ENCODE measurements around the gene PRR20B.
"Not testable (repeated sequence)": the region's sequence is repeated elsewhere in the genome, so short reads cannot be mapped to it uniquely, and the experiment has no call there.

The PRR20B gene

GRCh38 chr13:57147188-57147587 lies at the start of gene PRR20B:
Gene PRR20B, plus strand, starts transcription at chr13:57147488. Its CDS starts 387 bp downstream, at chr13:57147875.
- not testable (repeated sequence) for DNase-seq

GRCh38 chr13:57114945-57115344 lies 32.3 kb upstream of the PRR20B start:
- DNase-seq: no peak

- DNase-seq: peak; percentile 92
These were observed 23.6 kb upstream of the PRR20B start for GRCh38 chr13:57123681-57124080.

GRCh38 chr13:57128909-57129308 lies 18.4 kb upstream of the PRR20B start:
- DNase-seq: no peak

- no peak for DNase-seq
These were observed 11.2 kb upstream of the PRR20B start for GRCh38 chr13:57136093-57136492.

- no peak for DNase-seq
These were observed 9.7 kb upstream of the PRR20B start for GRCh38 chr13:57137585-57137984.

- DNase-seq: no peak
These were observed 8.3 kb upstream of the PRR20B start for GRCh38 chr13:57138988-57139387.

- DNase-seq: not testable (repeated sequence)
These were observed 7.5 kb upstream of the PRR20B start for GRCh38 chr13:57139781-57140180.

- DNase-seq: not testable (repeated sequence)
These were observed 6.9 kb upstream of the PRR20B start, which contains the start of gene PRR20A for GRCh38 chr13:57140235-57140968. Gene PRR20A, plus strand, starts transcription at chr13:57140918. Its CDS starts 387 bp downstream, at chr13:57141305.

GRCh38 chr13:57148106-57148505 lies 818 bp downstream of the PRR20B start:
- not testable (repeated sequence) for DNase-seq

GRCh38 chr13:57153761-57154160 lies 6.5 kb downstream of the PRR20B start, which contains the start of gene PRR20C:
Gene PRR20C, plus strand, starts transcription at chr13:57154061. Its CDS starts 387 bp downstream, at chr13:57154448.
- DNase-seq: not testable (repeated sequence)

- not testable (repeated sequence) for DNase-seq
These were observed 13.0 kb downstream of the PRR20B start, which contains the start of gene PRR20D for GRCh38 chr13:57160332-57160731. Gene PRR20D, plus strand, starts transcription at chr13:57160632. Its CDS starts 387 bp downstream, at chr13:57161019.

- not testable (repeated sequence) for DNase-seq
These were observed 19.6 kb downstream of the PRR20B start, which contains the start of gene PRR20E for GRCh38 chr13:57166897-57167296. Gene PRR20E, plus strand, starts transcription at chr13:57167197. Its CDS starts 387 bp downstream, at chr13:57167584.

GRCh38 chr13:57191667-57192066 lies 44.4 kb downstream of the PRR20B start:
- DNase-seq: no peak
